GM19023 (cell line): Measurements from ENCODE around the gene ABHD10.

Experiments used
- ATAC-seq: cut with Tn5 transposase; IDR thresholded peaks from one replicate; pipeline ENCODE4 v1.9.1; 2021; ENCODE audit warnings: mild to moderate bottlenecking, moderate library complexity; ENCODE audit not compliant: unreplicated experiment

ABHD10 gene

DNA sequence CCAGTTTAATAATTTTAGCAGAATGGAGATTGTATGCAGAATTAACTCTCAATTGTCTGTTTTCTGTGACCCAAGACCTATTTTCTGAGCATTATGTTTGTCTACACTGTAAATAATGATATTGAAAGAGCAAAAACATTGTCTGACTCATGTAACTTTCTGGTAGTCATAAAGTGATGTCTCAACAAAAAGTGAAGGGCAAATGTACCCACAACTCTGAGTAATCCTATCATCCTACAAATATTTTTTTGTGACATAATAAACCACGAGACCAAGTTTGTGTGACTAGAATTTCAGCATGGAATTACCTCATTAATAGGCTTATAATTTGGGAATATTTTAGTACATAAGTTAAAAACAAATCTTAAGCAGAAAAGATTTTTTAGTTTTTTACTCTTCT lies 15.4 kb upstream of the ABHD10 start:
- no peak for ATAC-seq

DNA sequence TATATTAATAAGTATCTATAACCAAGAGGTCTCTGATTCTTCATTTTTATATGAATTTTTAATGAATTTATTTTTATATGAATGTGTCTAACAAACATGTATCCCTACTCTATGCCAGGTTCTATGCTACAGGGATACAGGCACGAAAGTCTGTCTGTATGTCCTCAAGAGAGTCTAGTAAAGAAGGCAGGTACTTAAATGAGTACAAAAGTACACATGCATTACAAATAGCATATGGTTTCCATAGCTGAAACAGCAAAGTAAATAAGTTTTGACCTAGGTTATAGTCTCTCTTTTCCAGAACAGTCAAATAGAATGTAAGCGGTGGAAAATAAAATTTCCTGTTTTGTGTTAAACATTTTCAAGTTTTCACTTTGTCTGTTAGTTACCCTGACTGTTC lies 13.3 kb upstream of the ABHD10 start:
- no peak for ATAC-seq

DNA sequence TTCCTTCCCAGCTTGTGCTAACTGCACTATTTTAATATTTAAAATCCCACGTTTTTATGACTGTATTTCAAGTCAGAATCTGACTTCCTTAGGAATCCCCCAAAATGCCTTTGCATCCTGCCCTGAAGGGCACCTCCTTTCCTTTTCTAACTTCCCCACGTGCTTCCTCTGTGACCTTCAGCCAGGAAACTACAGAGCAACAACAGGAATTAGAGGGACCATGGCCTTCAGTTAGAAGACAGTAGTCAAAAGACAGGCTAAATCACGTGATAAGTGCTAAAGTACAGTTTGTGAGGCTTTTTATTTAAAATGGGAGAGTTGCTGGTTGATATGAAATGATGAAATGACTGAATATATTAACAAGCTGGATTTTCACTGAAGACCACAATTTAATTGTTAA lies 11.8 kb upstream of the ABHD10 start:
- ATAC-seq: no peak

DNA sequence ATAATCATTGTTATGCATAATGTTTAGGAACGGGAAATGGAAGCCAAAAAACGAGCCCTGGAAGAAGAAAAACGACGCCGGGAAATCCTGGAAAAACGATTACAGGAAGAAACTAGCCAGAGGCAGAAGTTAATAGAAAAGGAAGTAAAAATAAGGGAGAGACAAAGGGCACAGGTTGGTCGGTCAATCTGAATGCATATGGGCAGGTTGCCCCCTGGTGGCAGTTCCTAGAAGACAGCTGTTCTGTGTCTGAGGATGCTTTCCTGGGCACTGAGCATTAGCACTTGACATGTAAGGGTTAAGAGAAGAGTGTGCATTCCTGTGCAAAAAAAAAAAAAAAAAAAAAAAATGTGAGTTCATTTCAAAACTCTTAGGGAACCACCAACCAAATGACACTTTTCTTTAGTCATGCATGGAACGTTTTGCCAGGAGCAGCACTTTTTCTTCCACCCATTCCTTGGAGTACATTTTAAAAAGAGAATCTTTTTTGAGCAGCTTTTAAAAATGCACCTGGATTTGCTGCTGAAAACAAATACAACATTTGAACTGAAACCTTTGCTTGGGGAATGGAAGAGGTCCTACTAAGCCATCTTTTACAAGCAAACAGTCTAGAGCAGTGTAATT lies 11.1 kb upstream of the ABHD10 start:
- ATAC-seq: peak; percentile 95

DNA sequence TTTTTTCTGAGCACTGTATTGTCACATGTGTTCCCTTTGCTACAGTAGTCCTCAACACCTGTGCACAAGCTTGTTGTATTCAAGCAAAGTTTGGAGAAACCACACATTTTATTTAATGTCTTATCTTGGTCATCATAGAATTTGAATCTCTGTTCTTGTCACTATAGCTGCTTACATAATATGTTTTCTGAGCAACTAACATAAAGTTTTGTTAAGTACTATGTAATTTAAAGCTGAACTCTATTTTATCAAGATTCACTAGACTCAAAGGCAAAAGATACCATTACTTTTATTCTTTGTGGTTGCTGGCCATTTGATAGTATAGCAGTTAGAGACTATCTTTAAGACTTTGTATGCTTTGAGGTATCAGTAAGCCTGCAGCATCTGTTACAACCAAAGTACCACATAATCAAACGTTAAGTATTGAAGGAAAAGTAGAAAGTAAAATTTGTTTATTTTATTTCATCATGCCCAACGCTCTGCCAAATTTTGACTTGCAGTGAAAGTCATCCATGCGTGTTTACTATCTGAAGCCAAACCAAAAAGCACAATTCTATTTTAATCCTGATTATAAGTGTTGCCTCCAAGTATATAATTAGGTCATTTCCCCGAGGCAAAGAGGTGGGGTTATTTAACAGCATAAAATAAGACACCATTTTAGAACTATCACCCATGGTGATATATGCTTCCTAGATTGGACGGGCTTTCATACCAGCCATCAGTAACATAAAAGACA lies 10.3 kb upstream of the ABHD10 start:
- ATAC-seq: no peak

DNA sequence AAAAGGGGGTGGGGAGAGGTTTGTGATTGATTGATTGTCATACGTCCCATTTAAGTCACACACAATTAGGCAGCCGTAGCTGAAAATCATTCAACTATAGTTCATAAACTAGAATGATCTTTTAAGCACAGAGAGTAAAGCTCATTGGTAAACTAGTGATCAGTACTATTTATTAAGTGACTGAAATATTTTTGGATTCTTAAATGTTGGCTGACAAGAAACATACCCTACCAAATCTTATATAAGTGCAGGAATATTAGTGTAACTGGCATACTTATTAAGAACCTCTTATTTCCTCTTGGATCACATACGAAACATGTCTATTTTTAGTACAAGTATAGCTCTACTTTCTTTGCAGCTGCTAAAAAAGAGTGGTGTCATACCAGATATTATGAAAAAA lies 8.4 kb upstream of the ABHD10 start:
- no peak for ATAC-seq

DNA sequence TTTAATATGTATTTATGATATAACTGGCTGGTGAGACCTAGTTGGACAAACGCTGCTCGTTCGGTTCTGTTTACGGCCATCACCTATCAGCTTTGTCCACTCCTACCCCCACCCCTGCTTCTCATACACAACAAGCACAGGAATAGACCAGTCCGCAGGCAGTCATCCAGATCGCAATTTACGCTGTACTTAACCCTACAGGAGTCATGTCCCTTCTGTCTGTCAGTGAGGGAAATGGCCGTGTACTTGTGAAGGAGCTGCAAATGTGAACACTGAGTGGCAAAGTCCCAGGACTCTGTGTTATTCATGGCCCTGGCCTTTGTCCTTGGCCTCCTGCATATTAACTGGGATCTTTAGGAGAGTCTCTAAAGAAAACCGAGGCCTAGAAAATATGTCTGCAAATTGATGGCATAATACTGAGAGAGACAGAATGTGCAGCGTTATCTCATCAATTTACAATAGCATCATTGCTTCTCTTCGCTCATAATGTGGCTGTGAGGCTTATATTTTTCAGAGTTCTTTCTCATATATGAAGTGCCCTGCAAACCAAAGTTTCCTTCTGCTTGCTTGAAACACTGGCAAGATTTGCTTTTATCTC lies 7.2 kb upstream of the ABHD10 start:
- ATAC-seq: no peak

DNA sequence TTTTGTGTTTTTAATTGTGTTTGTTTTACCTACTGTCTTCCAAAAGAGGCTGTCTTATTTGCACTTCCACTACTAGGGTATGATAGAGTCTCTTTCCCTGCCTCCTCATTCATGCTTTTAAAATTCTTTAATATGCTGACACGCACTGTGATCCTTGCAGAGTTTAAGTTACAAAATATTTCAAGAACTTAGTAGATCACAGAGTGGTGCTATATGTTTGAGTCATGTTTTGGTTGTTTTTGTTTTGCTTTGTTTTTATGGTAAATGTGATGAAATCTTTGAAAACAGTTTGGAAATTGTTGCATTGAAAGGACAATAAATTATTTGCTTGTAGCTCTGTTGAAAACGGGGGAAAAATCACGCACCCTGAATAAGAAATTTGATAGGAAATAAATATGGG lies 5.9 kb upstream of the ABHD10 start:
- no peak for ATAC-seq

DNA sequence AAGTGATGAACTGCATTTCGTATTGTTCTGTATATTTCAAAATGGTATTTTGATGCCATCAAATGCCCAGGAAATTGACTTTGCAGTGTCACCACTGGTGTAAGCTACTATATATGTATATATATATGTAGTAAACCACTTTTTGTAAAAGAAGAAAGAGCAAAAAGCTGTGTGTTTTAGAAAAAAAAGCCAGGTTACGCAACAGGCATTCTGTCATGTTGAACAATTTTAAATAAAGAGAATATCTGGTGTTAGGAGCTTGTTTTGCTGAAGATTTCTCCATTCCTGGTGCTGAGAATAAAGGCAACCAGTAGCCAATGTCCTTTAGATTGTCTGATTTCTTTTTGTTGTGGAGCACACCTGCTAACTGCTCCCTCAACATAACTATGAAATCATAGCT lies 3.7 kb upstream of the ABHD10 start:
- ATAC-seq: no peak

DNA sequence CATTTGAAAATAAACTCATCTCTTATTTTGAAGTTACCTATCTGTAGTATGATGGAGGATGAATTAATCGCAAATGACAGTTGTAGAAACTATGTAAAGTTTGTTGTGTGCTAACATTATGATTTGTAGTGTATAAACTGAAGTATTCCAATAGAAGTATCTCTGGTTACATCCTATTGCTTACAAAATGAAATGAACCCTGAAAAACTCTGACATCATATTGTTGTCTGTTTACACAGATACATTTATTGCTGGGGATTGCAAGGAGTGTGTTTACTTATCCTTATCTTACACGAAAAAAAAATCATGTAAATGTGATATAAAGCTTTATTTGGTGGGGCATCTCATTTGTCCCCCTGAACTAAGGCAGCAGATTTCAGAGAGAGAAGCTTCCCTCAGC lies 2.6 kb upstream of the ABHD10 start:
- ATAC-seq: no peak

DNA sequence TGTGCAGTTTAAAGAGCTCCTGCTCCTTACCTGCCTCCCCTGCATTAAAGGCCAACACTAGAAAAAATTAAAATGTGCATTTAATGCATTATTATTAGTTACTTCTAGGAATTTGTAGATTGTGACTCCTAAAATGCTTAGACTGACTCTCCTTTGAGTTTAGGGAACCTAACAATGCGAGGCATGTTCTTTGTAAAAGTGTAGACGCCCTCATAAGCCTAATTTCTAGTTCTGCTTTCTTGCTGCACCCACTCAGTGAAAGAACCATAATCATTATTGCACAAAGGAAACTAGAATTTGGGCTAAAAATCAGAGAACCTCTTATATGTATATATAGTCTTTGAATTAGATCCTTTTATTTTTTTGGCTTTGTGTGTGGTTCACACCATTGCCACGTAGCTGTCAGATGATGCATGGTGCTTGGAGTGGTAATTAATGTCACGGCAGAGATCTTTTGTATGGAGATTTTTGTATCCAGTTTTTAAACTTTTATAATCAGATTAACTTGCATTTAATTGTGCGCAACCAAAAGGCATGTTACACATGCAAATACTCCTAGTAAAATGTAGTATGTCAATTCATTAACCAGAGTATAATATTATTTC lies 710 bp downstream of the ABHD10 start:
- ATAC-seq: peak; percentile 31

DNA sequence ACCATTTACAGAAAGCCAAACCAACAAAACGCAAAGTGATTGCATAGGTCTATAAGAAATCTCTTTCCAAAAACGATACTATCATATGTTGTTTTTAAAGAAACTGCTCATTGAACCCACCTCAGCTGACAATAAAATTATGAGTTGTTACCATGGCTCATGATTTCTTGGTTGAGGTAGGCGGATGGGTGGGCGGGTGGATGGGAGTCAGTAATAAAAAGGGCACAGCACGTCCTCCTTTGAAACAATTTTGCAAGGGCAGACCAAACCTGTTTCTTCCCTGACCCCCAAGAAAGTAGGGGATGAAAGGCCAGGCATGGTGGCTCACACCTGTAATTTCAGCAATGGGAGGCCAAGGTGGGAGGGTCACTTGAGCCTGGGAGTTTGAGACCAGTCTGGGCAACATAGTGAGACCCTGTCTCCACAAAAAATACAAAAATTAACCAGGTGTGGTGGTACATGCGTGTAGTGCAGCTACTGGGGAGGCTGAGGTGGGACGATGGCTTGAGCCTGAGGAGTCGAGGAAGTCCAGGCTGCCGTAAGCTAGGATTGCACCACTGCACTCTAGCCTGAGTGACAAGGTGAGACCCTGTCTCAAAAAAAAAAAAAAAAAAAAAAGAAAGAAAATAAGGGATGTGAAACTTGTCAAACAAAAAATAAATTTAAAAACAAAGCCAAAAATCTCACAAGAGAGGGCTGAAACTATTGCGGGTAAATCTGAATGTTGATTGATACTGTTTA lies 2.1 kb downstream of the ABHD10 start:
- ATAC-seq: no peak

DNA sequence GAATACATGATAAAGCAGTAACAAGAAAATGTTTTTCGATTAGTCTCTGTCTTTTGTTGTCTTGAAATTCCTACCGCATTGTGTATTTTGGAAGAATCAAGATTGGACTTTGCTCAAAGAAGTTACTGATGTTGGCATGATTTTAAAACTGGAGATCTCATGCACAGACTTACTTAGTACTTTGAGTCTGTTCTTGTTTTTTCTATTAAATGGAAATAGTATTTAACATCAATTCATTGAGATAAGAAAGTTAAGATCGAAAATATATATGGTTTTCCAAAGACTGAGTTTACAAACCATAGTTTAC lies 2.6 kb downstream of the ABHD10 start:
- no peak for ATAC-seq

DNA sequence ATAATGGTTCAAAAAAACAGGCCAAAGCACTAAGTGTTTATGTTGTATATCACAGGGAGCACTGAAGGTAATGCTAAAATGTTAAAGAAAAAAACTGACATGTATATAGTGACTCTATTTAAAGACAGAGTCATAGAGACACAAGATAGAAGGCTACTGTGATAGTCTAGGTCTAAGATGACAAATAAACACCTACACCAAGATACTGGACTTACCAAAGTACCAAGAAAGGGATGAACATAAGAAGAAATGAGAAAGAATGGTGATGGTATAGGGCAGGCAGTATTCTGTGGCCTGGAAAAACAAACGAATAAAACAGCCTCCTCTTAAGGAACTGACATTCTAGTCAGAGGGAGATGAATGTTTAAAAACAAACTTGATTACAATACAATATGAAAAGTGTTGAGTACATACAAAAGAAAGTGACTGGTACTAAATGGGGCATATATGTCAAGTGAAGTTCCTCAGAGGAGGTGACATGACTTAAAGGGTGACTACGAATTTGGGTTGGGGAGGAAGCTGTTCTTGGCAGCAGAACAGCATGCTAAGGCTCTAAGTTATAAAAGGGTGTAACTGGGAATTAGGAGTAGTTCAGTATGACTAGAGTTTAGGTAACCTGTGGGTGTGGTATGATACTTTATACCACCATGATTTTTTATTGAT lies 5.9 kb downstream of the ABHD10 start:
- no peak for ATAC-seq

DNA sequence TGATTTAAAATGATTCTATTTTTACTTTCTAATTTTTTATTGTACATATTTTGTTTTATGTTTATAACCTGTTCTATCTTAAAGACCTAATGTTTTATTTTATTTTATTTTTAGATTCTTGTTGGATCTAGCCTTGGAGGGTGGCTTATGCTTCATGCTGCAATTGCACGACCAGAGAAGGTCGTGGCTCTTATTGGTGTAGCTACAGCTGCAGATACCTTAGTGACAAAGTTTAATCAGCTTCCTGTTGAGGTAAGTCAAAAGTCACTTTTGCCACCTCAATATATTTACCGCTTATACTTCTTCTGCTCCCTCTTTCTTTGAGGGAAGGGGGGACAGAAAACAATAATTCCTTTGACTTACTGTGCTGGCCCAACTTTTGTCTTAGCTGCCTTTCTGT lies 8.0 kb downstream of the ABHD10 start:
- ATAC-seq: no peak

DNA sequence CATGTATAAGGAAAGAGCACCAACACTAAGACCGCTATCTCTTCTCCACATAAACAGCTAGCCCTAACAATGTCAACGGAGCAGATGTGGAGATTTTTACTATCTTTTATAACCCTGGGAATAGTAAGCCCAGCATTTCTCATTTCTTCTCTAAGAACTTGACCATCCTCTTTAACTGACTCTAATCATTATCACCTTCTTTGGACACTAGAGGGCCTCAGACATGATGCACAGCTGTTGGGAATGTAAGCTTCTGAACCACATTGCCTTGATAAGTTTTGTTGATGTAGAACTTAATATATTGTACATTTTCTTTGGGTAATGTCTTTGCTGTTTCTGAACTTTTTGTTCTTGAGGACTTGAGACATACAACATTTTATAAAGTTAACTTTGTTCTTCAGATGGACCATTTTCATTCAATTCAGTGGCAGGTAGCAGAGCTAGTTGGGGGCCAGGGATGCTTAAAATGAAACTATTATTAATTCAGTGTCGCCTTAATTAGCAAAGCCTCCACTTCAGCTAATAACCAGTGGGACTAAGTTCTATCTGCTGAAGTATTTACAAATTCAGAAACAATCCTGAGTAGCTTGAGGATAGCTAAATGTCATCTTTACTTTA lies 10.3 kb downstream of the ABHD10 start:
- ATAC-seq: peak; percentile 96

DNA sequence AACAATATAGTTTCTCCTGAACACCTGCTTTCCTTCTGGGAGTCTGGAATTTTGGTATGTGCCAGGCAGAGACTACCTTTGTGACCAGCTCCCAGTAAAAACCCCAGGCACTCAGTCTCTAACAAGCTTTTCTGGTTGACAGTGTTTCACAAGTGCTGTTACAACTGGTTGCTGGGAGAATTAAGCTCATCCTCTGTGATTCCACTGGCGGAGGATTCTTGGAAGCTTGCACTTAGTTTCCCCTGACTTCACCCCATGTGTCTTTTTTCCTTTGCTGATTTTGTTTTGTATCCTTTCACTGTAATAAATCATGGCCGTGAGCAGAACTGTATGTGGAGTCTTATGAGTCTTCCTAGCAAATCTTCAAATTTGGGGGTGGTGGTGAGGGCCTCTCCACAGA lies 14.2 kb downstream of the ABHD10 start:
- ATAC-seq: no peak

DNA sequence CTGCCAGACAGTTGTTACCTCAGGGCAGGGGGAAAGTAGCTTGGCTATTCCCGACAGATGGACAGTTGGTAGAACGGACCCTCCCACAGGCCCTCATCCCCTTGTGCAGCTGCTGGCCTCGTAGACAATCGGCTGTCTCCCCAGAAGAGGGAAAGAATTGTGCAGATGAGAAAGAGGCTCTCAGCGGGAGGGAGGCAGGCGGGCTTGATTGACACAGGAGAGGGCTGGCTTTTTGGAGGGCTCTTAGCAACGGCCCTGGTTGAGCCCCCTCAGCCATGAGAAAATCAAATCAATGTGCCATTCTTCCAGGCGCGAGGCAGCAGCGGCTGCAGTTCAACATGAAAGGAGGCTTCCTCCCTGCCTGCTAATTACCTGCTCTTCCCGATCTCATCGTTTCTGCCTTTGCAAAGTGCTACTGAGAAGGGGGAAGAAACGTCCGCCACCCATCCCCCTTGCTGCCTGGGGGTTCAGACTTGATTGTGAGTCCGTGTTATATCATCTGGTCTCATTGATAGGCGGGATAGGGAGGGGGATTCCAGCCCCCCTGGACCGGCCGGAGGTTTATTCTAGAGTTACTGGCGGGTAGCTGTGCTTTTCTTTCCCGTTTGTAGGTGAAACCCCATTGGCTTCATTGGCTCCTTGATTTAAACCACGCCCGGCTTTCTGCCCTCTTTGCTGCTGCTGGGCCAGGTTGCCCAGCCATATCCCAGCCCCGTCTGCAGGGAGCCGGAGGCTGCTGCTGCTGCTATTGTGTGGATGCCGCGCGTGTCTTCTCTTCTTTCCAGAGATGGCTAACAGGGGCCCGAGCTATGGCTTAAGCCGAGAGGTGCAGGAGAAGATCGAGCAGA lies 20.0 kb downstream of the ABHD10 start, which contains the start of gene TAGLN3:
TSS of gene TAGLN3 (plus strand) at position 287 of the 848 bp plus-strand sequence. CDS start at position 788, 501 bp downstream.
- ATAC-seq: peak; percentile 50

DNA sequence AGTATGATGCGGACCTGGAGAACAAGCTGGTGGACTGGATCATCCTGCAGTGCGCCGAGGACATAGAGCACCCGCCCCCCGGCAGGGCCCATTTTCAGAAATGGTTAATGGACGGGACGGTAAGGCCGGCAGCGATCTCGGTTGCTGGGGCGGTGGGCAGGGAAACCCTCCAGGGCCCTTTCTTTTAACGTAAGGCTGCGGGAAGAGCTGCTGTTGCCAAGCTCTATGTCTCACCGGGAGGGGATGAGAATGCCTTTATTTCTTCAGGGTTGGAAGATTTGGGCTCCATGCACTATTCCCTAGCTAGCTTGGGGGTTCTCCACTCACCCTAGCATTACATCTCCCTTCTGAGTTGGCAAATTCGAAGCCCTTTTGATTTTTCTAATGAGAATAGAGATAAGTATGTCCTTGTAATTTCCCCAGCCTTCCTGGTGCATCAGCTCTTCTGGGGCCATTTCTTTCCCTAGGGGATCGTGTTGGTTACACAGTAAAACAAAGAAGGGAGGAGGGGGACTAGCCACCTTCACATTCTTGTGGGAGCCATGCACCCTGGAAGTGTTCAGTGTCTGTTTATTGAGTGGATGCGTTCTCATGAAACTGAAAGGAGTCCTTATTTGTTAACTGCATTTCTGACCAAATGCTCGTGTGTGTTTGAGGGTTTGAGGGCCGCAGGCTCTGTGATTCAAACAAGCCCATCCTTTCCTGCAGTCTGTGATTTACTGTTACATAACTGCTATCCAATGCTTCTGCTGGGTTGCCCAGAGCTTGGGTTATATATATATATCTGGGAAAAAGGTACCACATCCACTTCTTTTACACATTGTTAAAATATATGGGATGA lies 20.9 kb downstream of the ABHD10 start:
- peak; percentile 9 for ATAC-seq
